Activated T-cell treated with anti-CD3 and anti-CD28 coated beads for 24 hours (primary cell): Measurements from ENCODE around the gene LIPN.

Experiments used
- DNase-seq: peaks from one replicate; pipeline ENCODE4 v3.0.0-alpha.2; 2020; ENCODE audit warnings: low read depth

The LIPN gene

DNA sequence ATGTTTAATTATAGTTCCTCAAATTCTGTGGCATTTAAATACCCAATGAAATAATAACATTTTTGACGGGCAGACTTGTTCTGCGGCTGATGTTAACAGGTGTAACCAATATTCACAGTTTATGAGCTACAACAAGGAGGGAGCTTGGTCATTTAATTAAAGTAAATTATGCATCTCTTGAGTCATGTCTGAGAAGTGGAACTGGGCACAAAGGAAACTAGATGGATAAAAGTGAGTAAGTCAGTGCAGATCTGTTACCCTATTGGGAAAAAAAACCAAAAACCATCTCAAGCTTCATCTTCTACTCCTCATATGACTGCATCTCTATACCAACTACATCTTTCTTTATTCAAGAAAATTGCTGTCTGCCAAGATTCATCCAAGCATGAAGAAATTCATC, 67.9 kb downstream of the LIPN start:
- no peak for DNase-seq

DNA sequence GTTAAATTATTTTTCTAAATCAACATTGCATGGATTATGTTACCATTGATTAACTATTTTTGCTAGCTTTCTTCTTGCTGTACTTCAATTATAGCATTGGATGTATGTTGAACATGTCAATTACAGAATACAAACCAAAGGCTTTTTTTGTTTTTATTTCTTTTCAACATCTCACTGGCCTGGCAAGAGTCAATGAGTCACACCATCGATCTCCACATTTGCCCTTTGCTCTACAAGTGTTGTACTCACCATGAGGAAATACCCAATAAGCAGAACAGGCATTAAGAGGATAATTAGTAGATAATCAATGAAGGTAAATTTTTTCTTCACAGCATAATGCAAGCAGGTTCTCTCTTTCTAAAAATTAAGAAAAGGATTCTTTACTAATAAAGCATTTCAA, 68.5 kb downstream of the LIPN start:
- DNase-seq, result no peak
